ENCODE data around the gene CEP295NL.
A peak's percentile ranks its signal among the peaks of the same experiment; 100 is the strongest.
"Not testable (repeated sequence)": the region's sequence is repeated elsewhere in the genome, so short reads cannot be mapped to it uniquely, and the experiment has no call there.

CEP295NL gene

GRCh38 chr17:78873519-78874340, 29.3 kb downstream of the CEP295NL start:
- peak; percentile 92 for DNase-seq (ENCODE audit: low read depth)
- no peak for TF ChIP-seq CTCF (IDR thresholded peaks at IDR 0.05; ENCODE audit: control insufficient read depth, extremely low read depth, insufficient read depth)
- H3K4me3 ChIP-seq (ENCODE audit: low read depth, low read length), result no peak overlapping the region

DNA sequence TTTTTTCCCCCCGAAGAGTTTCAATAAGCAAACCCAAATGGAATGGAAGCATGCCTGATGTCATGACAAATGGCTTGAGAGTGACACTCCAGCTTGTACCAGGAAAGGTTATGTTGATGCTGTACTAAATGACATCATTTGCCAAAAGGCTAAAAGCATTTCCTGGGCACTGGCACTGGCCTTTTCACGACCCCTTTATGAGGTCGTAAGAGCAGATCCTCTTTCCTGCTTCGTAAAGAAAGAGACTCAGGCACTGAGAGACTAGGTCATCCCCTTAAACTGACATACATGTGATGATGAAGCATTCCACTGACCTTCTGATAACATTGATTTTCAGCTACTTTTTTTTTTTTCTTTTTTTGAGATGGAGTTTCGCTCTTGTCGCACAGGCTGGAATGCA, 30.5 kb downstream of the CEP295NL start:
- no peak for TF ChIP-seq CTCF (IDR thresholded peaks at IDR 0.05; ENCODE audit: control insufficient read depth, extremely low read depth, insufficient read depth)
- H3K4me3 ChIP-seq (ENCODE audit: low read depth, low read length), result no peak overlapping the region
- no peak for DNase-seq (ENCODE audit: low read depth)

GRCh38 chr17:78870621-78871020, 32.4 kb downstream of the CEP295NL start:
- no peak overlapping the region for H3K4me3 ChIP-seq (ENCODE audit: low read depth, low read length)
- no peak for DNase-seq (ENCODE audit: low read depth)
- TF ChIP-seq CTCF (IDR thresholded peaks at IDR 0.05; ENCODE audit: control insufficient read depth, extremely low read depth, insufficient read depth), result no peak

GRCh38 chr17:78868391-78868790, 34.6 kb downstream of the CEP295NL start:
- no peak overlapping the region for H3K4me3 ChIP-seq (ENCODE audit: low read depth, low read length)
- no peak for DNase-seq (ENCODE audit: low read depth)
- no peak for TF ChIP-seq CTCF (IDR thresholded peaks at IDR 0.05; ENCODE audit: control insufficient read depth, extremely low read depth, insufficient read depth)

DNA sequence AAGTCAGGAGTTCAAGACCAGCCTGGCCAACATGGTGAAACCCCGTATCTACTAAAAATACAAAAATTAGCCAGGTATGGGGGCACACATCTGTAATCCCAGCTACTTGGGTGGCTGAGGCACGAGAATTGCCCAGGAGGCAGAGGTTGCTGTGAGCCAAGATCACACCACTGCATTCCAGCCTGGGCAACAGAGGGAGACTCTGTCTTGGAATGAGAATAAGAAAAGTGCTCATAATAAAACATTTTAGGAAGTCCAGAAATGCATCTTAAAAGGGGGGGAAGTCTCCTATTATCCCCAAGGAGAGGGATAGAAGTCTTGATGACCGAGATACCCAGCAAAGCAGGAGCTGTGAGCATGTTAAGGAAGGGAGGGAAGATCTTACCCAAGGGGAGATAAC, 36.0 kb downstream of the CEP295NL start:
- DNase-seq (ENCODE audit: low read depth); H3K4me3 ChIP-seq (ENCODE audit: low read depth, low read length): not testable (repeated sequence)

GRCh38 chr17:78865682-78866390, 37.2 kb downstream of the CEP295NL start:
- peak; percentile 86 for TF ChIP-seq CTCF (IDR thresholded peaks at IDR 0.05; ENCODE audit: control insufficient read depth, extremely low read depth, insufficient read depth)
- DNase-seq (ENCODE audit: low read depth), result peak; percentile 61
- no peak overlapping the region for H3K4me3 ChIP-seq (ENCODE audit: low read depth, low read length)

- no peak for TF ChIP-seq CTCF (IDR thresholded peaks at IDR 0.05; ENCODE audit: control insufficient read depth, extremely low read depth, insufficient read depth)
Observed at GRCh38 chr17:78864117-78864516, 38.9 kb downstream of the CEP295NL start.

More at GRCh38 chr17:78864117-78864516, 38.9 kb downstream of the CEP295NL start:
- DNase-seq (ENCODE audit: low read depth), result no peak
- no peak overlapping the region for H3K4me3 ChIP-seq (ENCODE audit: low read depth, low read length)
